ENCODE data around the gene RAP2B.

The RAP2B gene

DNA sequence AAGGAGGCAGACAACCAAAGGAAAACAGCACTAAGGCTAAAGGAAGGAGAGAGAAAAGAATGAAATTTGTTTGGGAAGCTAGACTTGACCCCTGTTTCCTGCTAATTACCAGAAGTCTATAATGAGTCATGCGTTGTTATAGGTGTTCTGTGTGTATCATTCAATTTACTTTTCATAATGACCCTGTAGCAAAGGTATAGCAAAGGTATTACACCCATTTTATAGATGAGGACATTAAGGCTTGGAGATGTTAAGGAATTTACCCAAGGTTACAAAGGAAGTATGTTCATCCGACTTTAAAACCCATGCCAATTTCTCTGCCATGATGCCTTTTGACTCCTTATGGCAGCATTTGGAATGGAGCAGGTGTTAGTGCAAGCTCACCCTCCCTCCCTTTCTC lies 54.9 kb downstream of the RAP2B start:
- H3K27me3 ChIP-seq (ENCODE audit: insufficient read depth, low read length): no peaks in the 10 kb centered on the region
- H3K9me3 ChIP-seq (ENCODE audit: low read length): no peaks in the 10 kb centered on the region
- H3K9me2 ChIP-seq (ENCODE audit: low read depth, low read length): no peaks in the 10 kb centered on the region
- no peak overlapping the region for H3K9ac ChIP-seq (ENCODE audit: low read length)
- no peaks in the 10 kb centered on the region for H3F3A ChIP-seq (ENCODE audit: insufficient read depth, low read length)
- H3K4me2 ChIP-seq (ENCODE audit: low read length): no peak overlapping the region
- TF ChIP-seq EZH2 (IDR thresholded peaks at IDR 0.05; ENCODE audit: borderline replicate concordance, low read length): no peak
- TF ChIP-seq, protein P1, sequence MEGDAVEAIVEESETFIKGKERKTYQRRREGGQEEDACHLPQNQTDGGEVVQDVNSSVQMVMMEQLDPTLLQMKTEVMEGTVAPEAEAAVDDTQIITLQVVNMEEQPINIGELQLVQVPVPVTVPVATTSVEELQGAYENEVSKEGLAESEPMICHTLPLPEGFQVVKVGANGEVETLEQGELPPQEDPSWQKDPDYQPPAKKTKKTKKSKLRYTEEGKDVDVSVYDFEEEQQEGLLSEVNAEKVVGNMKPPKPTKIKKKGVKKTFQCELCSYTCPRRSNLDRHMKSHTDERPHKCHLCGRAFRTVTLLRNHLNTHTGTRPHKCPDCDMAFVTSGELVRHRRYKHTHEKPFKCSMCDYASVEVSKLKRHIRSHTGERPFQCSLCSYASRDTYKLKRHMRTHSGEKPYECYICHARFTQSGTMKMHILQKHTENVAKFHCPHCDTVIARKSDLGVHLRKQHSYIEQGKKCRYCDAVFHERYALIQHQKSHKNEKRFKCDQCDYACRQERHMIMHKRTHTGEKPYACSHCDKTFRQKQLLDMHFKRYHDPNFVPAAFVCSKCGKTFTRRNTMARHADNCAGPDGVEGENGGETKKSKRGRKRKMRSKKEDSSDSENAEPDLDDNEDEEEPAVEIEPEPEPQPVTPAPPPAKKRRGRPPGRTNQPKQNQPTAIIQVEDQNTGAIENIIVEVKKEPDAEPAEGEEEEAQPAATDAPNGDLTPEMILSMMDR (IDR thresholded peaks at IDR 0.05; ENCODE audit: low read length): no peak
- H3K27ac ChIP-seq (ENCODE audit: low read depth, low read length, poor library complexity, severe bottlenecking): no peak overlapping the region
- no peaks in the 10 kb centered on the region; the same call in 1 of the 2 replicates for H4K20me1 ChIP-seq (ENCODE audit: insufficient read depth, low read length)
- no peak overlapping the region for H2AFZ ChIP-seq (ENCODE audit: low read length)
- no peaks in the 10 kb centered on the region for H3K36me3 ChIP-seq (ENCODE audit: insufficient read depth, low read length)
- no peaks in the 10 kb centered on the region for H3K4me1 ChIP-seq (ENCODE audit: insufficient read depth, low read length, severe bottlenecking)
- no peak overlapping the region for H3K4me3 ChIP-seq (ENCODE audit: low read depth, low read length, poor library complexity, severe bottlenecking)
- no peaks in the 10 kb centered on the region for H3K79me2 ChIP-seq (ENCODE audit: insufficient read depth, low read length)

DNA sequence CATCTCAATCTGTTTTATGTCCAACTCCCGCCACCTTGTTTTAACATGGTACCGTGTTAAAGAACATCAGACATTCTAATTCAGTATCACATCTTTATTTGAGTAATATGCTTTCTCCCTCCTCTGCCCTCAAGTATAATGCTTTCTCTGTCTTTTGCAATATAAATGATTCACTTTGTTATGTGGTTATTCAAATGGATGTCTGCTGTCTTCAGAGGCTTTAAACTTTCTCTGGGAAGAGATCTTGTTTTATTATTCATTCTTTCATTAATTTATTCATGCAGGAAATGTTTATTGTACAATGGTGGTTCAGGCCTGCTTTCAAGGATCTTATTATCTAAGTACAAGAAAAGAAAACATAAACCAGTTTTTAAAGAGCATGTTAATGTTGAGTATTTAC lies 57.1 kb downstream of the RAP2B start:
- no peak overlapping the region for H3K27ac ChIP-seq (ENCODE audit: low read depth, low read length, poor library complexity, severe bottlenecking)
- no peaks in the 10 kb centered on the region for H3K36me3 ChIP-seq (ENCODE audit: insufficient read depth, low read length)
- H3K27me3 ChIP-seq (ENCODE audit: insufficient read depth, low read length): no peaks in the 10 kb centered on the region
- no peaks in the 10 kb centered on the region for H3K4me1 ChIP-seq (ENCODE audit: insufficient read depth, low read length, severe bottlenecking)
- H3K4me2 ChIP-seq (ENCODE audit: low read length): no peak overlapping the region
- H3K79me2 ChIP-seq (ENCODE audit: insufficient read depth, low read length): no peaks in the 10 kb centered on the region
- no peak overlapping the region for H3K9ac ChIP-seq (ENCODE audit: low read length)
- no peak overlapping the region for H3K4me3 ChIP-seq (ENCODE audit: low read depth, low read length, poor library complexity, severe bottlenecking)
- TF ChIP-seq, protein P1 (IDR thresholded peaks at IDR 0.05; ENCODE audit: low read length): no peak
- TF ChIP-seq EZH2 (IDR thresholded peaks at IDR 0.05; ENCODE audit: borderline replicate concordance, low read length): no peak
- H3K9me2 ChIP-seq (ENCODE audit: low read depth, low read length): no peaks in the 10 kb centered on the region
- no peak overlapping the region for H2AFZ ChIP-seq (ENCODE audit: low read length)
- no peaks in the 10 kb centered on the region for H3K9me3 ChIP-seq (ENCODE audit: low read length)
- no peaks in the 10 kb centered on the region for H3F3A ChIP-seq (ENCODE audit: insufficient read depth, low read length)
- no peaks in the 10 kb centered on the region for H4K20me1 ChIP-seq (ENCODE audit: insufficient read depth, low read length)
